ENCODE results near the gene MYOM1. TPM values are rescaled to one million over a fixed set of nuclear protein-coding genes. Genes with fewer than 3 reads are reported as not detected.

MYOM1 gene
- total RNA-seq, 1 donor from 2014 or later = 3.9 TPM

- no peak for DNase-seq (ENCODE audit: low spot score)
Observed at GRCh38 chr18:3190610-3191009, 29.2 kb downstream of the MYOM1 start.

GRCh38 chr18:3189884-3190283 lies 29.9 kb downstream of the MYOM1 start:
- DNase-seq (ENCODE audit: low spot score) = no peak

- DNase-seq (ENCODE audit: low spot score) = no peak
Observed at GRCh38 chr18:3186678-3187658, 32.8 kb downstream of the MYOM1 start.

GRCh38 chr18:3184275-3184963 lies 35.3 kb downstream of the MYOM1 start:
- DNase-seq (ENCODE audit: low spot score) = no peak

GRCh38 chr18:3183103-3183717 lies 36.6 kb downstream of the MYOM1 start:
- no peak for DNase-seq (ENCODE audit: low spot score)

- no peak for DNase-seq (ENCODE audit: low spot score)
Observed at GRCh38 chr18:3180325-3180724, 39.4 kb downstream of the MYOM1 start.

- no peak for DNase-seq (ENCODE audit: low spot score)
Observed at GRCh38 chr18:3179430-3180089, 40.2 kb downstream of the MYOM1 start.

- DNase-seq (ENCODE audit: low spot score) = no peak
Observed at GRCh38 chr18:3177902-3178687, 41.7 kb downstream of the MYOM1 start.

- no peak for DNase-seq (ENCODE audit: low spot score)
Observed at GRCh38 chr18:3175195-3175758, 44.5 kb downstream of the MYOM1 start.

GRCh38 chr18:3172097-3172496 lies 47.7 kb downstream of the MYOM1 start:
- no peak for DNase-seq (ENCODE audit: low spot score)

GRCh38 chr18:3171631-3172030 lies 48.1 kb downstream of the MYOM1 start:
- no peak for DNase-seq (ENCODE audit: low spot score)

- DNase-seq (ENCODE audit: low spot score) = no peak
Observed at GRCh38 chr18:3170441-3171161, 49.2 kb downstream of the MYOM1 start.

- DNase-seq (ENCODE audit: low spot score) = no peak
Observed at GRCh38 chr18:3164381-3164780, 55.4 kb downstream of the MYOM1 start.

- DNase-seq (ENCODE audit: low spot score) = no peak
Observed at GRCh38 chr18:3163968-3164367, 55.8 kb downstream of the MYOM1 start.

- no peak for DNase-seq (ENCODE audit: low spot score)
Observed at GRCh38 chr18:3162181-3162580, 57.6 kb downstream of the MYOM1 start.

GRCh38 chr18:3159830-3160229 lies 59.9 kb downstream of the MYOM1 start:
- no peak for DNase-seq (ENCODE audit: low spot score)

GRCh38 chr18:3157606-3158005 lies 62.2 kb downstream of the MYOM1 start:
- DNase-seq (ENCODE audit: low spot score) = no peak

- DNase-seq (ENCODE audit: low spot score) = no peak
Observed at GRCh38 chr18:3157086-3157485, 62.7 kb downstream of the MYOM1 start.

- no peak for DNase-seq (ENCODE audit: low spot score)
Observed at GRCh38 chr18:3156325-3156640, 63.5 kb downstream of the MYOM1 start.

GRCh38 chr18:3154214-3154613 lies 65.6 kb downstream of the MYOM1 start:
- DNase-seq (ENCODE audit: low spot score) = no peak

Measured in mesenteric fat pad (tissue), 1 donor.